Mesenchymal stem cell (in vitro differentiated cells and primary cell): ENCODE data around the gene NOL4L.

Source experiments
- DNase-seq: peaks from one replicate; pipeline ENCODE4 v3.0.0-alpha.2; 2013
- H2AFZ ChIP-seq: one replicate; pipeline ENCODE4 v1.6.1; 2013; ENCODE audit warnings: low read depth, mild to moderate bottlenecking, control low read depth, inconsistent platforms, low read length, moderate library complexity
- H2AK5ac ChIP-seq: 2 replicates; pipeline ENCODE4 v1.6.1; 2013; ENCODE audit warnings: low read length, moderate library complexity, mild to moderate bottlenecking, inconsistent platforms; ENCODE audit not compliant: severe bottlenecking
- H2BK120ac ChIP-seq: one replicate; pipeline ENCODE4 v1.6.1; 2013; ENCODE audit warnings: low read depth, mild to moderate bottlenecking, inconsistent platforms, low read length, moderate library complexity
- H2BK12ac ChIP-seq, 2 experiments: one replicate each; pipeline ENCODE4 v1.6.1; 2013; ENCODE audit warnings: inconsistent platforms in 2 of 2, low read length in 2 of 2, mild to moderate bottlenecking in 2 of 2, moderate library complexity in 2 of 2, control low read depth in 1 of 2
- H2BK15ac ChIP-seq: one replicate; pipeline ENCODE4 v1.6.1; 2013; ENCODE audit warnings: mild to moderate bottlenecking, low read depth, inconsistent platforms; ENCODE audit not compliant: poor library complexity, severe bottlenecking
- H2BK5ac ChIP-seq: 2 replicates; pipeline ENCODE4 v1.6.1; 2013; ENCODE audit warnings: low read depth, mild to moderate bottlenecking, low read length, control low read depth, inconsistent platforms; ENCODE audit not compliant: poor library complexity, severe bottlenecking
- H3K14ac ChIP-seq, 2 experiments: one replicate each; pipeline ENCODE4 v1.6.1; 2013; ENCODE audit warnings: inconsistent platforms in 2 of 2, low read length in 2 of 2, control low read depth in 1 of 2, mild to moderate bottlenecking in 1 of 2, moderate library complexity in 1 of 2
- H3K18ac ChIP-seq, 2 experiments: one replicate each; pipeline ENCODE4 v1.6.1; 2013; ENCODE audit warnings: inconsistent platforms in 2 of 2, low read length in 2 of 2, control low read depth in 1 of 2, low read depth in 1 of 2, mild to moderate bottlenecking in 1 of 2
- H3K23ac ChIP-seq, 2 experiments: one replicate each; pipeline ENCODE4 v1.6.1; 2013; ENCODE audit warnings: inconsistent platforms in 2 of 2, low read length in 2 of 2, mild to moderate bottlenecking in 2 of 2, moderate library complexity in 2 of 2, control low read depth in 1 of 2
- H3K27ac ChIP-seq: 2 replicates; pipeline ENCODE4 v1.5.1; 2013; ENCODE audit warnings: mild to moderate bottlenecking, moderate library complexity, low read length, control low read depth, inconsistent platforms; ENCODE audit not compliant: poor library complexity, severe bottlenecking
- H3K27me3 ChIP-seq, 2 experiments: 2 replicates each; pipeline versions ENCODE4 v1.6.1 to v1.7.0; 2013; ENCODE audit warnings: low read length in 2 of 2, mild to moderate bottlenecking in 2 of 2, moderate library complexity in 2 of 2, control low read depth in 1 of 2, inconsistent platforms in 1 of 2; ENCODE audit not compliant: control insufficient read depth in 1 of 2, insufficient read depth in 1 of 2
- H3K36me3 ChIP-seq, 2 experiments: 2 replicates each; pipeline versions ENCODE4 v1.6.1 to v1.7.0; 2013; ENCODE audit warnings: low read length in 2 of 2, control low read depth in 1 of 2, inconsistent platforms in 1 of 2, low read depth in 1 of 2, mild to moderate bottlenecking in 1 of 2; ENCODE audit not compliant: insufficient read depth in 2 of 2, control insufficient read depth in 1 of 2
- H3K4ac ChIP-seq, 2 experiments: one replicate each; pipeline ENCODE4 v1.6.1; 2013; ENCODE audit warnings: inconsistent platforms in 2 of 2, low read length in 2 of 2, mild to moderate bottlenecking in 2 of 2, moderate library complexity in 2 of 2, control low read depth in 1 of 2, low read depth in 1 of 2
- H3K4me1 ChIP-seq: 2 replicates; pipeline ENCODE4 v1.6.1; 2013; ENCODE audit warnings: low read depth, low read length, control low read depth; ENCODE audit not compliant: control insufficient read depth, insufficient read depth
- H3K4me2 ChIP-seq: 2 replicates; pipeline ENCODE4 v1.6.1; 2013; ENCODE audit warnings: low read length, mild to moderate bottlenecking, inconsistent platforms; ENCODE audit not compliant: poor library complexity, severe bottlenecking
- H3K4me3 ChIP-seq, 2 experiments: 2 replicates each; pipeline versions ENCODE4 v1.5.1 to v1.7.0; 2013; ENCODE audit warnings: low read length in 2 of 2, mild to moderate bottlenecking in 2 of 2, control low read depth in 1 of 2, low read depth in 1 of 2; ENCODE audit not compliant: insufficient read depth in 1 of 2
- H3K79me1 ChIP-seq: replicated peaks from 2 replicates; pipeline ENCODE4 v1.6.1; 2013; ENCODE audit warnings: mild to moderate bottlenecking, control low read depth, low read length, inconsistent platforms; ENCODE audit not compliant: poor library complexity, severe bottlenecking
- H3K9ac ChIP-seq: 2 replicates; pipeline ENCODE4 v1.7.0; 2013; ENCODE audit warnings: mild to moderate bottlenecking, low read length, moderate library complexity
- H3K9me3 ChIP-seq: 2 replicates; pipeline ENCODE4 v1.7.0; 2013; ENCODE audit warnings: mild to moderate bottlenecking, low read length; ENCODE audit not compliant: control insufficient read depth
- H4K8ac ChIP-seq: one replicate; pipeline ENCODE4 v1.6.1; 2013; ENCODE audit warnings: inconsistent platforms, mild to moderate bottlenecking, low read length, moderate library complexity
- H4K91ac ChIP-seq: one replicate; pipeline ENCODE4 v1.6.1; 2013; ENCODE audit warnings: mild to moderate bottlenecking, low read length, inconsistent platforms
- WGBS: methylation state at CpG from one replicate; pipeline ENCODE4 v1.1.7; 2013; ENCODE audit warnings: mixed read lengths; 5-methylcytosine and 5-hydroxymethylcytosine counted together

Gene NOL4L

DNA sequence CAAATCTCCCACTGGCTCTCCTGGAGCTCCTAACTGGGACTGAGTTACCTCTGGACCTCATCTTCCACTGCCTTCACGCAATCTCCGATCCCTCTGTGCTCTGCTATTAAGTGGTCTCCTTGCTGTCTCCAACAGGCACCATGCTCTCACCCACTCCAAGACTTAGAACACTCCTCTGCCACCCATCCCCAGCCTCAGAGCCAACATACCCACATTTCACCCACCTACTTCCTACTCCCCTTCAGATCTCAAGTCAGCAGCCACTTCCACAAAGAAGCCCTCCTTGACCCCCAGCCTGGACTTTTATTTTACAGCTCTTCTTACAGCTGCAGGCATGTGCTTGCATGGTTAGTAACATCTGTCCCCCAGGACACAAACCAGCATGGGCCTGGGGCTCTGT is 29.6 kb upstream of the NOL4L start:
- Histone ChIP-seq H3K14ac (no peak overlapping the region), H3K4me1 (peaks cover 2% of the 10 kb centered on the region), H2AK5ac (no peak overlapping the region), H3K79me1 (no peaks in the 10 kb centered on the region), H3K4ac (no peak overlapping the region), H3K36me3 (no peaks in the 10 kb centered on the region), H2BK5ac (no peak overlapping the region), H2AFZ (no peak overlapping the region), H3K27ac (no peak overlapping the region), H4K8ac (no peak overlapping the region), H3K18ac (no peak overlapping the region), H2BK12ac (no peak overlapping the region), H3K23ac (no peak overlapping the region), H3K27me3 (peaks cover 38 to 83% of the 10 kb centered on the region in 2 experiments), H4K91ac (no peak overlapping the region), H2BK120ac (no peak overlapping the region), H2BK15ac (no peak overlapping the region), H3K9ac (no peak overlapping the region), H3K4me3 (no peak overlapping the region), H3K4me2 (no peak overlapping the region), H3K9me3 (no peaks in the 10 kb centered on the region)
- 95% methylated on average over 2 of the region's 2 CpGs for WGBS
- no peak for DNase-seq

DNA sequence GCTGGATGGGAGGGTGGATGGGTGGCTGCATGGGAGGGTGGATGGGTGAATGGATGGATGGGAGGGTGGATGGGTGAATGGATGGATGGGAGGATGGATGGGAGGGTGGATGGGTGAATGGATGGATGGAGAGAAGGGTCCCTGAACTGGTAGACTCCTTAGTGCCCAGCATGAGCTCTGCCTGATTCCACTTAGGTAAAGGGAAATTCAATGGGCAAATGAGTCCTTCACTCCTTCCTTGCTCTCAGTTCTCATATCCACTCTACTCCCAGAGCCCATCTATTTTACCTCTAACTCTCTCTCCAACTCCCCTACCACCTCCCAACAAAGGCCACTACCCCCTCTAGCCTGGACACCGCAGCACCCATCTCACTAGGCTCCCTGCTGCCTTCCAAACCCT is 29.2 kb upstream of the NOL4L start:
- Histone ChIP-seq H2AFZ (no peak overlapping the region), H4K91ac (no peak overlapping the region), H2BK120ac (no peak overlapping the region), H2BK15ac (no peak overlapping the region), H3K9me3 (no peaks in the 10 kb centered on the region), H3K18ac (no peak overlapping the region), H4K8ac (no peak overlapping the region), H3K14ac (no peak overlapping the region), H2BK5ac (no peak overlapping the region), H3K36me3 (no peaks in the 10 kb centered on the region), H2BK12ac (no peak overlapping the region), H3K27me3 (peaks cover 34 to 82% of the 10 kb centered on the region in 2 experiments), H3K4me1 (peaks cover 2% of the 10 kb centered on the region), H3K79me1 (no peaks in the 10 kb centered on the region), H3K4me3 (no peak overlapping the region), H3K27ac (no peak overlapping the region), H3K4ac (no peak overlapping the region), H2AK5ac (no peak overlapping the region), H3K23ac (no peak overlapping the region), H3K9ac (no peak overlapping the region), H3K4me2 (no peak overlapping the region)
- no CpG with 5 or more reads among the region's 1 CpG for WGBS
- no peak for DNase-seq

DNA sequence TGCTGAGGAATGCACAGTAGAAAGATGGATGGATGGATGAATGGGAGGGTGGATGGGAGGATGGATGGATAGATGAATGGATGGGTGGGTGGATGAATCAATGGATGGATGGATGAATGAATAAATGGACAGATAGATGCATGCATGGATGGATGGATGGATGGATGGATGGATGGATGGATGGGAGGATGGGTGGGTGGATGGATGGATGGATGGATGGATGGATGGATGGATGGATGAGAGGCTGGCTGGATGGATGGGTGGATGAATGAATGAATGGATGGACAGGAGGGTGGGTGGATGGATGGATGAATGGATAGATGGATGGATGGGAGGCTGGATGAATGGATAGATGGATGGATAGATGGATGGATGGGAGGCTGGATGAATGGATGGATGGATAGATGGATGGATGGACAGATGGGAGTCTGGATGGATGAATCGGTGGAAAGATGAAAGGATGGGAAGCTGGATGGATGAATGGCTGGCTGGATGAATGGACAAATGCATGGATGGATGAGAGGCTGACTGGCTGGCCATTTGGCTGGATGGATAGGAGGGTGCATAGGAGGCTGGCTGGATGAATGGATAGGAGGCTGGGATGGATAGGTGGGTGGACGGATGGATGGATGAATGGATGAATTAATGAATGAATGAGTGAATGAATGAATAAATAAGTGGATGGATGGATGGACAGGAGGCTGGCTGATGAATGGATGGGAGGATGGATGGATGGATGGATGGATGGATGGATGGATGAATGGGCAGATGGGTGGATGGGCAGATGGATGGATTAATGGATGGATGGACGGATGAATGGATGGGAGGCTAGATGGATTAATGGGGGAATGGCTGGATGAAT is 28.3 kb upstream of the NOL4L start:
- Histone ChIP-seq H2AK5ac (no peak overlapping the region), H3K4me3 (no peak overlapping the region), H2BK5ac (no peak overlapping the region), H3K4me1 (peaks cover 2% of the 10 kb centered on the region), H3K9me3 (no peaks in the 10 kb centered on the region), H3K18ac (no peak overlapping the region), H2AFZ (no peak overlapping the region), H4K8ac (no peak overlapping the region), H3K9ac (no peak overlapping the region), H3K23ac (no peak overlapping the region), H2BK12ac (no peak overlapping the region), H3K36me3 (no peaks in the 10 kb centered on the region), H2BK120ac (no peak overlapping the region), H3K4ac (no peak overlapping the region), H3K14ac (no peak overlapping the region), H2BK15ac (no peak overlapping the region), H4K91ac (no peak overlapping the region), H3K27me3 (peaks cover 33 to 82% of the 10 kb centered on the region in 2 experiments), H3K27ac (no peak overlapping the region), H3K79me1 (no peaks in the 10 kb centered on the region), H3K4me2 (no peak overlapping the region)
- no peak for DNase-seq
- WGBS, result 84% methylated on average over 3 of the region's 3 CpGs

DNA sequence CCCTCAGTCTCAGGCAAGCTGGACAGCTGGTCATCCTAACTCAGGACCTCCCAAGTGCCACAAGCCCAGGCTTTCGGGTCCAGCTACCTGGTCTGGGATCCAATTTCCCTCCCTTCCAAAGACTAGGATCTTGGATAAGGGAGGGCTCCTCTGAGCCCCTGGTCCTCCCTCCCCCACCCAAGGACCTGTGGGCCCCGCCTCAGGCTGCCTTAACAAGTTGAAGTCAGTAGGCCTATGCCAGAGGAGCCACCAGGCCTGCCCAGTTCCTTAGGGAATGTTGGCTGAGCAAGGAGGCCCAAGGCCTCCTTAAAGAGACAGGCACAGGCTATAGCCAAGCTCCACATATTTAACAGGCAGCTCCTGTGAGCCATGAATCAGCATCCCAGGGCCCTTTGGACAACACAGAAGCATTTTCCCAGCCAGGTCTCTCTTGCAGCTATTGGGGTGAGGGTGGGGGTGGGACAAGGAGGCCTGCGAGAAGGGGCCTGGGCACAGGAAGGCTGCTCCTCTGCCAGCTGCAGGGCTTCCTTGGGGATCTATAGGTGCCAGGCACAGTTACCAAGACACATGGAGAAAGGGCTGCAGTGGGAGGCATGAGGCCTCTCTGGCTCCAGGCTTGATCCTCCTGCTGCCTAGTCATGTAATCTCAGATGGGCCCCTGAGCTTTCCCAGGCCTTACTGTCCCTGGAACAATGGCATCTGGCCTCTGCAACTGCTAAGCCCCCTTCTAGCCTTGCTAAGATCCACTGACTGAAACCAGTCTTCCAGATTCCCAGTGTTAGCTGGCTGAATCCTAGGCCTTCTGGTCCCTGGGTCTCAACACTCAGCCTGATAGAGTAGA is 27.4 kb upstream of the NOL4L start:
- H2BK12ac ChIP-seq, result no peak overlapping the region
- H3K4me1 ChIP-seq, result peaks cover 2% of the 10 kb centered on the region
- H3K4me3 ChIP-seq, result no peak overlapping the region
- no peak overlapping the region for H3K27ac ChIP-seq
- H3K36me3 ChIP-seq, result no peaks in the 10 kb centered on the region
- H3K4me2 ChIP-seq, result no peak overlapping the region
- peaks cover 33 to 80% of the 10 kb centered on the region in 2 experiments for H3K27me3 ChIP-seq
- H2BK5ac ChIP-seq, result no peak overlapping the region
- no peak overlapping the region for H3K4ac ChIP-seq
- H2BK120ac ChIP-seq, result no peak overlapping the region
- no peak for DNase-seq
- H3K79me1 ChIP-seq, result no peaks in the 10 kb centered on the region
- no peak overlapping the region for H3K9ac ChIP-seq
- H4K8ac ChIP-seq, result no peak overlapping the region
- no peak overlapping the region for H2AFZ ChIP-seq
- H3K9me3 ChIP-seq, result no peaks in the 10 kb centered on the region
- H3K23ac ChIP-seq, result no peak overlapping the region
- no peak overlapping the region for H4K91ac ChIP-seq
- H3K14ac ChIP-seq, result no peak overlapping the region
- H3K18ac ChIP-seq, result no peak overlapping the region
- H2BK15ac ChIP-seq, result no peak overlapping the region
- 88% methylated on average over 3 of the region's 3 CpGs for whole genome bisulfite sequencing
- H2AK5ac ChIP-seq, result no peak overlapping the region
